Measurements from ENCODE around the gene GYS2.

DNA sequence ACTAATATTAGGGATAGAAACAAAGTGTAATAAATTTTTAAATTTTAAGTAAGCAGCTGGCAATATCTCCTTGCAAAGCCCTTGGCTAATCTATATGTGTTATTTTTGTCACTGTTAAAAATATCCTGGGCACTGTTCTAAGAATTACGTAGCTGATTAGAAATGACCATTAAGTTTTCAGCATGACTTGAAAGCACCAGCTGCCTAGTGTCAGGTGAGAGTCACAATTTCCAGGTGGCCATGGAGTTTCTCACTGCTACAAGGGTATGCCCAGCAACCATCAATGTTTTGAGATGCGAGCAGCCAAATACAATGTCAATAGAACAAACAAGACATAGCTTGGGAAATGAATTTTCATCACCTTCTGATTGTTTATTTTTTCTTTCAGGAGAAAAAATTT is 23.3 kb upstream of the GYS2 start:
- no peak for TF ChIP-seq ZNF512 (tag; IDR thresholded peaks at IDR 0.05)
- no peak for TF ChIP-seq CREM (IDR thresholded peaks at IDR 0.05; ENCODE audit: low read depth)
- TF ChIP-seq, protein P1, sequence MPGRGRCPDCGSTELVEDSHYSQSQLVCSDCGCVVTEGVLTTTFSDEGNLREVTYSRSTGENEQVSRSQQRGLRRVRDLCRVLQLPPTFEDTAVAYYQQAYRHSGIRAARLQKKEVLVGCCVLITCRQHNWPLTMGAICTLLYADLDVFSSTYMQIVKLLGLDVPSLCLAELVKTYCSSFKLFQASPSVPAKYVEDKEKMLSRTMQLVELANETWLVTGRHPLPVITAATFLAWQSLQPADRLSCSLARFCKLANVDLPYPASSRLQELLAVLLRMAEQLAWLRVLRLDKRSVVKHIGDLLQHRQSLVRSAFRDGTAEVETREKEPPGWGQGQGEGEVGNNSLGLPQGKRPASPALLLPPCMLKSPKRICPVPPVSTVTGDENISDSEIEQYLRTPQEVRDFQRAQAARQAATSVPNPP (IDR thresholded peaks at IDR 0.05; ENCODE audit: borderline replicate concordance, insufficient read depth, insufficient read length), result no peak

Measured in K562 (cell line).